ENCODE data around the gene SPG7.
A peak's percentile ranks its signal among the peaks of the same experiment; 100 is the strongest.
"Not testable (repeated sequence)": the region's sequence is repeated elsewhere in the genome, so short reads cannot be mapped to it uniquely, and the experiment has no call there.

SPG7 gene

DNA sequence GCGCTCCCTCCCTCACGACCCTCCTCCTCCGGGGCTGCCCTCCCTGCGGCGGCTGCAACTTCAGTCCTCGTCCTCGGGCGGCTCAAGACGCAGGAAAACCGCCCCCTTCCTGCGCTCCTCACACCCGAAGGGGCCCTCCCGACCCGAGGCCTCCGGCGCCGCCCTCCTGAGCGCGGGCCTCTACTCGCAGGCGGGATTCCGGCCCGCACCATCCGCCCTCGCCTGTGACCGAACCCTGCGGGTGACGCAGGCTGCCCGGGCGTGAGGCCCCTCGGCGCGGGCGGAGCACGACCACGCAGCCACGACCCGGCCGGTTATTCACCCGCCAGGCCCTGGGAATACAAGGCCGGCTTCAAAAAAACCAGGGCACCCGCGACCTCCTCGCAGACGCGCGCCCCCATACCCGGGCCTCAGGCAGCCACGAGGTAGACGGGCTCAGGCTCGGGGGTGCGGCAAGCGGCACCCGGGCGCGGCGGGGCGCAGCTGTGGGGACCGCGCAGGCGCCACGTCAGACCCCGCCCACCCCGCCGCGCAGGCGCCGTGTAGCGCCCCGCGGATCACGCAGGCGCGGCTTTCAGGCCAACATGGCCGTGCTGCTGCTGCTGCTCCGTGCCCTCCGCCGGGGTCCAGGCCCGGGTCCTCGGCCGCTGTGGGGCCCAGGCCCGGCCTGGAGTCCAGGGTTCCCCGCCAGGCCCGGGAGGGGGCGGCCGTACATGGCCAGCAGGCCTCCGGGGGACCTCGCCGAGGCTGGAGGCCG is at the start of gene SPG7:
Gene SPG7, plus strand, starts transcription at position 570 of the 757 bp plus-strand sequence. Its CDS starts 15 bp downstream, at position 585.
- DNase-seq (ENCODE audit: low read depth): peak; percentile 76

DNA sequence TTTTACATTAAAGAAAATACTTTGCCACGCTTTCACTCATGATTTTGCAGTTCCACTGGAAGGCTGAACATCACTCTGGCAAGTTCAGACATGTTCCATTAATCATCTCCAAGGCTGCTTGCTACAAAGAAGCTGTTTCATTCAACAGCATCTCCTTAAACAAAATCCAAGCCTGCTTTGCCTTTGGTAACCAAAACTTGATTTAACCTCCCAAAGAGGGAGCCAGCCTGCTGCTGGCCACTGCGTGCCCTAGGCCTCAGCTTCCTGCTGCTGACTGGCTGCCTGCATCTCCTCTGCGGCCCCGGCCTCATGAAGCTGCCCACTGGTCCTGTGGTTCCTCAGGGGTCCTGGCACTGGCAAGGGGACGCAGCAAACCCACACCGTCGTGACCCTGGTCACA is 49.7 kb upstream of the SPG7 start:
- no peak for DNase-seq (ENCODE audit: low read depth)

- DNase-seq (ENCODE audit: low read depth): no peak
Observed at GRCh38 chr16:89458967-89459366, 49.2 kb upstream of the SPG7 start.

GRCh38 chr16:89460556-89460955 is 47.6 kb upstream of the SPG7 start:
- DNase-seq (ENCODE audit: low read depth): no peak

GRCh38 chr16:89461890-89462289 is 46.3 kb upstream of the SPG7 start:
- DNase-seq (ENCODE audit: low read depth): not testable (repeated sequence)

DNA sequence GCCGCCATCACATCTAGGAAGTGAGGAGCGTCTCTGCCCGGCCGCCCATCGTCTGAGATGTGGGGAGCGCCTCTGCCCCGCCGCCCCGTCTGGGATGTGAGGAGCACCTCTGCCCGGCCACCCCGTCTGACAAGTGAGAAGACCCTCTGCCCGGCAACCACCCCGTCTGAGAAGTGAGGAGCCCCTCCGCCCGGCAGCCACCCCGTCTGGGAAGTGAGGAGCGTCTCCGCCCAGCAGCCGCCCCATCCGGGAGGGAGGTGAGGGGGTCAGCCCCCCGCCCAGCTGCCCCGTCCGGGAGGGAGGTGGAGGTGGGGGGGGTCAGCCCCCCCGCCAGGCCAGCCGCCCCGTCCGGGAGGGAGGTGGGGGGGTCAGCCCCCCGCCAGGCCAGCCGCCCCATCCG is 45.6 kb upstream of the SPG7 start:
- DNase-seq (ENCODE audit: low read depth): not testable (repeated sequence)

DNA sequence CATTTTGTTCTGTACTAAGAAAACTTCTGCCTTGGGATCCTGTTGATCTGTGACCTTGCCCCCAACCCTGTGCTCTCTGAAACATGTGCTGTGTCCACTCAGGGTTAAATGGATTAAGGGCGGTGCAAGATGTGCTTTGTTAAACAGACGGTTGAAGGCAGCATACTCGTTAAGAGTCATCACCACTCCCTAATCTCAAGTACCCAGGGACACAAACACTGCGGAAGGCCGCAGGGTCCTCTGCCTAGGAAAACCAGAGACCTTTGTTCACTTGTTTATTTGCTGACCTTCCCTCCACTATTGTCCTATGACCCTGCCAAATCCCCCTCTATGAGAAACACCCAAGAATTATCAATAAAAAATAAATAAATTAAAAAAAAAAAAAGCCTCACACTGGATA is 44.9 kb upstream of the SPG7 start:
- DNase-seq (ENCODE audit: low read depth): not testable (repeated sequence)

DNA sequence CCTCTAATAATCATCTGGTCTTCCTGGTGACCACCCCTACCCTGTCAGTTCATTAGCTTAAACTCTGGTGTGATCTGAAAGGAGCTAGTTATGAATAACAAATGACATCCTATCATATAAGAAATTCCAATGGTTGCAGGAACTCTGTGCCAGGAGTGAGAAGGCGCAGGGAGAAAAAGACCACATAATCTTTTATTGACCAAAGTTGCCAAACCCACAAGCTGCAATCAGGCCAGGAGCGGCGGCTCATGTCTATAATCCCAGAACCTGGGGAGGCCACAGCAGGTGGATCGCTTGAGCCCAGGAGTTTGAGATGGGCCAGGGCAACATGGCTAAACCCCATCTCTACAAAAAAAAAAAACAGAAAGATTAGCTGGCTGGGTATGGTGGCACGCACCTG is 41.3 kb upstream of the SPG7 start:
- no peak for DNase-seq (ENCODE audit: low read depth)

- no peak for DNase-seq (ENCODE audit: low read depth)
Observed at GRCh38 chr16:89467382-89467781, 40.8 kb upstream of the SPG7 start.

- DNase-seq (ENCODE audit: low read depth): no peak
Observed at GRCh38 chr16:89472711-89473075, 35.5 kb upstream of the SPG7 start.

DNA sequence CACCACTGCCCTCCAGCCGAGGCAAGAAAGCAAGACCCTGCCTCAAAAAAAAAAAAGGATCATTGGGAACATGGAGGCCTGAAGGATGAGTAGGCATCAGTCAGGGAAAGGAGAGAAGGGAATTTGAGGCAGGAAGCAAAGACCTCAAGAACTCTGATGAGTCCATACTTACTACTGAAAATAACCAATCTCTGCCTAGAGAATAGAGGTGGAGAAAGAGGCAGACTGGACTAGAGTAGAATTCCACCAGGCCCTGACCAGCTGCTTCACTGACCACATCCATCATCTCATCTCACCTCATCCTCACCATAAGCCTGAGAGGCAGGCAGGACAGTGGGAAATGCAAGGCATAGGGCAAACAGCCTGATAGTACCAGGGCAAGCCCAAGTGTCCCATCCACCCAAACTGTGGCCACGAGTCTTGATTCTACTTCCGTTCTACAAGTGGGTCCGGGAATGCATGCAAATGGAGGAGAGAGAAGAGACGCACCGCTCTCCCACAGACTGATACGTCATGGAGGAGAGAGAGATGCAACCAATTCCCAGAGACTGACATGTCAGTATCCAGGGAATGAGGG is 35.0 kb upstream of the SPG7 start:
- DNase-seq (ENCODE audit: low read depth): no peak

GRCh38 chr16:89473791-89474414 is 34.3 kb upstream of the SPG7 start:
- DNase-seq (ENCODE audit: low read depth): no peak

- DNase-seq (ENCODE audit: low read depth): no peak
Observed at GRCh38 chr16:89475144-89475543, 33.1 kb upstream of the SPG7 start.

DNA sequence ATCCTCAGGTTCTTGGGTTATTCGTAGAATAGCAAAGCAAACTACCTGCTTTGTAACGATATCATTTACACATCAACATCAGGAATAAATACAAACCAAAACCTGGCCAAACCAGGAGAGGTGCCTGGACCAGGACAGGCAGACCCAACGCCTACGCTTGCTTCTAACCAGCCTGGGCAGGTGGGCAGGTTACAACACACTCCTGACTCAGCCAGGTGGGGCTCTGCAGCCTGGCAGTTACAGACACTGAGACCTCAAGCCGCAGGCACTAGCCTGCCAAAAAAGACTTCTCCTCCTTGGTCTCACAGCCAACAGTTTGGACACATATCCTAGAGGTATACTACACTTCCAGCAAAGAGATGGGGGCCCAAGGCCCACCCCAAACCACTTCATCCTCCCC is 31.8 kb upstream of the SPG7 start:
- DNase-seq (ENCODE audit: low read depth): no peak

DNA sequence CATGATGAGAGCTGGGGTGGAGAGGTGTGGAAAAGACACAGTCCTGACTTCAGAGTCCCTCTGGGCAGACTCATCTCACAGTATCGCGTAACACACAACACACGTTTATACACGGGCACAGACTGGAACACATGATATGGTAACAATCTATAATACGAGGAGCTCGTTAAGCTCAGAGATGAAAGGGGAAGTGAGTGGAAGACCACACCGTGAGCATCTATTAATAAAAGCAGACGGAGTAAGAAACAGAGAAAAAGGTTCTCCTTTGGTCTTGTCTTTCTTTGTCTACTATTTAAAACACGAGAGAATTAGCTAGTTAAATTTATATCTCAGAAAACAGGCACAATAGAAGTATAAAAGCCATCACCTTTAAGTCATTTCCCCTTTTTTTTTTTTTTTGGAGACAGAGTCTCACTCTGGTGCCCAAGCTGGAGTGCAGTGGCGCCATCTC is 31.4 kb upstream of the SPG7 start:
- DNase-seq (ENCODE audit: low read depth): no peak

DNA sequence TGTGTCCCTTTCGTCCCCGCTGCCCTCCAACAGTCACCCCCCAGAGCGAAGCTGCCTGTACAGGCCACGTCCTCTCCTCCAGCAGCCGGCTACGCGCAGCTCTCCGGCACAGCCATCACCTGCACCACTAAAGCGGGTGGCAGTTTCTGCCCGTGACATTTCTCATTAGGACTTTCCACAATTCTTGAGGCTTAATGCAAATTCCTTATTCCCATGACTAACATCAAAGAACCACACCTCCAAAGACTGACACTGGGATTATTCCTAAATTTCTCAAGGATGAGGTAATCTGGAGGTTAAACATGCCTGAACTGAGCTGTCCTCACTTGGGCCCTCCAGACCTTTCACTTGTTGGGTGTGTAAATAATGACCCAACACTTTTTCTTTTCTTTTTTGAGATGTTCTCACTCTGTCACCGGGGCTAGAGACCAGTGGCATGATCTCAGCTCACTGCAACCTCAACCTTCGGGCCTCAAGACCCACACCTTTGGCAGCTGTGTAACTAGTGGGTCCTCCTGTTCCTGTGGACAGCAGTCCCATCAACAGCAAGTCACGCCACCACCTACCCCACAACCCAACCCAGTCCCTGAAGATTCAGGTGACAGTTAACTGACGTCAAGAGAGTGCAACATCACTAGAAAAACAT is 29.5 kb upstream of the SPG7 start:
- DNase-seq (ENCODE audit: low read depth): no peak

DNA sequence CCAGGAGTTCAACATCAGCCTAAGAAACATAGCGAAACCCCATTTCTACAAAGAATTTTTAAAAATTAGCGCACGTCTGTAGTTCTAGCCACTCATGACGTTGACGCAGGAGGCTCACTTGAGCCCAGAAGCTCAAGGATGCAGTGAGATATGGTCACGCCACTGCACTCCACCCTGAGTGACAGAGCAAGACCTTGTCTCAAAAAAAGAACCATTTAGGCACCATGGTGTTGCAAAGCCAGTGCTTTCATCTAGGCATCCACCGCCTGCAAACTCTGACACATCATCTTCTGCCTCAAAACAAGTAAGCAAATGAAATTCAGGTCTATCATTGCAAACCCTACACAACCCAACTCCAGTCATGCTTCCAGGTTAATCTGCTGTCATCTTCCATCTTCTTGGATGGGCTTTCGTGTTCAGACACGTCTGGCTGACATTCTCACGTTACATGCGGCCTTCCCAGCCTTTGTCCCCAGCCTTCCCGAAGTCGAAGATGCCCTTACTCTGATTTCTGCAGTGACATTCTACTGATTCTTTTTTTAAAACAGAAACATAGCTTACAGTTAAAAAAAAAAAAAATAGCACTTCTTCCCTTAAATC is 26.7 kb upstream of the SPG7 start:
- DNase-seq (ENCODE audit: low read depth): no peak

DNA sequence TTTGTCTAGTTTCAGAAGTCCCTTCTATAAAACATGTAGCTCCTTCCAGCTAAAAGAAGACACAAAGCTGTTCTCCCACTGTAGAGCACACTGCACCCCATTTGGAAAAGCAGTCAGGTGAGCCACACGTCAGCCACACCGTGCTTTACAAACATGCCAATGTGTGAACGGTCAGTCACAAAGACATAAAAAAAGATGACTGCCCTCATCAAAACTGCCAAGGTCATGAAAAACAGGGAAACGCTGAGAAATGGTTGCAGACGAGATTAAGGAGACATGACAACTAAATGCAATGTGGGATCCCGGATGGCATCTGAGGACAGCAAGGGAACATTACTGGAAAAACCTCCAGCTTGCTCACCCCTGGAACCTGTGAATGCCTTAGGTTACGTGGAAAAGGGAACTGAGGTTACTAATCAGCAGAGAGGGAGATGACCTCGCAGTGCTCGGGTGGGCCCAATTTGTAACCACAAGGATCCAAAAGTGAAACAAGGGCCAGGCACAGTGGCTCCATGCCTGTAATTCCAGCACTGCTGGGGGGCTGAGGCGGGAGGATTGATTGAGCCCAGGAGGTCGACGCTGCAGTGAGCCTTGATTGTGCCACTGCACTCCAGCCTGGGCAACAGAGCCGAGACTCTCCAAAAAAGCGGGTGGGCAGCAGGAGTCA is 25.9 kb upstream of the SPG7 start:
- no peak for DNase-seq (ENCODE audit: low read depth)

DNA sequence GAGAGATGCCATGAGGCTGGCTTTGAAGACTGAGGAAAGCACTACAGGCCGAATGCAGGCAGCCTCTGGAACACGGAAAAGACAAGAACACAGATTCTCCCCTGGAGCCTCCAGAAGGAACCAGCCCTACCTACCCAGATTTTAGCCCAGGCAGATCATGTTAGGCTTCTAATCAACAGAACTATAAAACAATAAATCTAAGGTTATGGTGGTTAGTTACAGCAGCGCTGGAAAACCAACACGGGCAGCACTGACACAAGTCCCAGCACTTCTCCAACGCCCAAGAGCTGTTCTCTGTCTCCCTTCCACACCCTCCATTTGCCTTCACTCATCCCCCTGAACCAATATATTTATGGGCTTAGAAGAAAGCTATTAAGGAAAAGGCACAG is 25.4 kb upstream of the SPG7 start:
- no peak for DNase-seq (ENCODE audit: low read depth)

GRCh38 chr16:89484041-89484501 is 24.1 kb upstream of the SPG7 start:
- no peak for DNase-seq (ENCODE audit: low read depth)

- DNase-seq (ENCODE audit: low read depth): no peak
Observed at GRCh38 chr16:89484923-89485679, 23.1 kb upstream of the SPG7 start.
